HG02870 (cell line): Measurements from ENCODE around the gene TIMM17B.
A peak's percentile ranks its signal among the peaks of the same experiment; 100 is the strongest.
"Not testable (repeated sequence)": the region's sequence is repeated elsewhere in the genome, so short reads cannot be mapped to it uniquely, and the experiment has no call there.

Source experiments
- ATAC-seq: cut with Tn5 transposase; IDR thresholded peaks from one replicate; pipeline ENCODE4 v1.9.1; 2021; ENCODE audit warnings: mild to moderate bottlenecking, moderate library complexity; ENCODE audit not compliant: unreplicated experiment

Gene TIMM17B

DNA sequence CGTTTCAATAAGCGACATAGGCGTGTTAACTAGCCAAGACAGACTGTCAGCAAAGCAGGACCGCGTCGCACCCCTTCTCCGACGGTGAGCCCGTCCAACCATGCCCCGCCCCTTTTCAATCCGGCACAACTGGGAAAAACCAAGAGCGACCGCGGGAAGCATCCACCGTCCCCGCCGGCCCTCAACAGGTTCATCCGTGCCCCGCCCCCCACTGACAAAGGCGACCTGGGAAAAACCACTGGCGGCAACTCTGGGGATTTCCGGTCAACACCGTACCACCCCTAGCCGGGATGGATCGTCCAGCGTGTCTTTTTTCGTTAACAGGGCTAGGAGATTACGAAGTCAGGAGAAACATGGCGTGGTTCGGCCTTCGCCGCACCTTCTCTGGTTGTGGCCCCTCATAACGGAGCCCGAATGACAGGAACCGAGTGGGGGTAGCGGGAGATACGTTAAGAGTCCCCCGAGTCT lies 377 bp downstream of the TIMM17B start:
- peak; percentile 7 for ATAC-seq

DNA sequence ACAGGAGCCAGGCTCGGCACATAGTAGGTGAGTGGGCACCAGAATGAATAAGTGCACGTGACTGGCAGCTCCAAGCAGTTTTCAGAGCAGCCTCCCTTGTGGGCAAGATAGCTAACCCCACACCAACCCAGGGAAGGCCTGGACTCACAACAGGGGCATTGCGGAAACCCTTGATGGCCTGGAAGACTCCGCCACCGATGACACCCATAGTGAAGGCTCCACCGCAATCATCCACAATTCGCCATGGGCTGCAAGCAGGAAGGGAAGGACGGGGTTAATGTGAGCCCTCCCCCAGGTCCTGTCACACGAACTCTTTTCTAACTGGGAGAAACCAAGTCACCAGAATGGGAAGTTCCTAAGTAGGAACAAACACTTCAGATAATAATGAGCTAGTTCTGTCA lies 957 bp downstream of the TIMM17B start:
- ATAC-seq, result no peak

GRCh38 chrX:48894891-48895290 lies 2.7 kb downstream of the TIMM17B start:
- no peak for ATAC-seq

DNA sequence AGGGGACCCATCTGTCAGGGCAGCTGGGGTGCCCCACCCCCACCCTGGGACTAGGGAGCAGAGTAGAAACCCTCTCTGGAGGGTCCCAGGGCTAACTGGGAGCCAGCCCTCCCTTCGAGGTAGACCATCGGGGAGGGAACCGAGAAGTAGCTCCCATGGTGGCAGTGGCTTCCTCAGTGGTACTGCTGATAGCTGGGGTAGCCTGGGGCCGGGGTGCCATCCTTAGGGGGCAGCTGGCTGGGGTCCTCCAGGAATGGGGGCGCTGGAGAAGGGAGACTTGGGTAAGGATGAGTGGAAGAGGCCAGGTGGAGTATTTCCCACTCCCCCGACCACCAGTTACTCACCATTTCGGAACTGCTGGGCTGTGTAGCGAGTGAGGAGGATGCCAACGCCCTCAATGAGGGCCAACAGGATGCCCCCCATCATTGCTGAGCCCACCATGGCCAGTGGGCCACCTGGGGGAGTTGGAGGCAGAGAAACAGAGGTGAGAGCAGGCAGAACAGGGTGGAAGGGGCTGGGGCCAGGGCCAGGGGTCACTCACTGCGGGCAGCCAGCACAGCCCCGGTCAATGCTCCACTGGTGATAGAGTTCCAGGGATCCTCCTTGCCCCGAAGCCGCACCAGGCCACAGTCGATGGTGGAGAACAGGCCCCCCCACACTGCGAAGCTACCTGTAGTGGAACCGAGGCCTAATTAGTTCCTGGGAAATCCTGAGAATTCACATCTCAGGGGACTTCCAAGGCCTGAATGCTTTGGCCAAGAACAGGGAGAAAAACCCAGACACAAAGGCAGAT lies 3.8 kb downstream of the TIMM17B start:
- no peak for ATAC-seq

DNA sequence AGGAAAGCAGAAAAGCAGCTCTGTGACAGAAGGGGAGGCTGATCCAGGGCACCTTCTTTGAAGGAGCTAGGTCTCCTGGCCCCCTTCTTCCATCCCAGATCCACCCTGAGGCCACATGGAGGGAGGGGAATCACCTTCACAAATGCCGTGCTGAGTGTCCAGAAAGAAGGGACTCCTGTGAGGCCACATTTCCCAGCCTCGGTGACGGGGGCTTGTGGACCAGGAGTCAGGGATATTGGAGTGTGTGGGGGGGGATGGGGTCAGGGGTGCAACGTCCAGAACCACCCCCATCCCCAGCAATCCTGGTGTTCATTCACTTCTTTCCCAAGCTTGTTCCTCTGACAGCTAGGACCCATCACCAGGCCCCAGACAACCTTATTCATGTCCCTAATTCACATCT lies 4.7 kb downstream of the TIMM17B start:
- no peak for ATAC-seq

GRCh38 chrX:48891402-48892288 lies 5.9 kb downstream of the TIMM17B start:
- peak; percentile 83 for ATAC-seq

GRCh38 chrX:48890934-48891401 lies 6.6 kb downstream of the TIMM17B start:
- peak; percentile 33 for ATAC-seq

- ATAC-seq, result no peak
Observed at GRCh38 chrX:48890296-48890925, 7.2 kb downstream of the TIMM17B start.

- not testable (repeated sequence) for ATAC-seq
Observed at GRCh38 chrX:48886586-48886985, 11.0 kb downstream of the TIMM17B start.

GRCh38 chrX:48883729-48884128 lies 13.8 kb downstream of the TIMM17B start:
- ATAC-seq, result no peak

DNA sequence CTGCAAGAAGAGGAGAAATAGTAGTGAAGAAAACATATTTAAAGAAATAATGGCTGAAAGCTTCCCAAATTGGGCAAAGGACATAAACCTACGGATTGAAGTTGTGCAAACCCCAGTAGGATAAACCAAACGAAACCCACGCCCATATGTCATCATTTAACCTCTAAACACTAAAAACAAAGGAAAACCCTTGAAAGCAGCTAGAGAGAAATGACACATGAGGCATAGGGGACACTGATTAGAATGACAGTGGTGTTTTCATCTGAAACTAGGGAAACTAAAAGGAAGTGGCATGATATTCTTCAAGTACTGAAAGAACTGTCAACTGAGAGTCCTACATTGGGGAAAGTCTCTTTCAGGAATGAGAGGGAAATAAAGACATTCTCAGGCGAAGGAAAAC lies 20.6 kb downstream of the TIMM17B start:
- ATAC-seq, result not testable (repeated sequence)

GRCh38 chrX:48872017-48872416 lies 25.6 kb downstream of the TIMM17B start:
- not testable (repeated sequence) for ATAC-seq

DNA sequence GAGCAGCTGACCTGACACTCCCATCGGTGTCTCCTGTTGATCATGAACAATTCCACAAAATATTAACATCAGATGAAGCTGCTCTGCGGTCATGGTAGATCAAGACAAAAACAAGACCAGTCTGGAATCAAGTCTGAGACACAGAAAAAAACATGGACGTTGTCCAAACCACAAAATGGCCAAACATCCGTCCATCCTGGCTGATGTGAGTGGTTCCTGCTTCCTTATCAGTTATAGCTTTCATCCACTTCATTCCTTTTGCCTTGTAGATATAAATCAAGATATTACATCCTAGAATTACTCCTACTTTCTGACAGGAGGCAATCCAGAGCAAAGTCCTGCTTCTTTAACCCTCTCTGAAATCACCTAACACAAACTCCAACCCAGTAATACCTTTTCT lies 33.4 kb downstream of the TIMM17B start:
- no peak for ATAC-seq

DNA sequence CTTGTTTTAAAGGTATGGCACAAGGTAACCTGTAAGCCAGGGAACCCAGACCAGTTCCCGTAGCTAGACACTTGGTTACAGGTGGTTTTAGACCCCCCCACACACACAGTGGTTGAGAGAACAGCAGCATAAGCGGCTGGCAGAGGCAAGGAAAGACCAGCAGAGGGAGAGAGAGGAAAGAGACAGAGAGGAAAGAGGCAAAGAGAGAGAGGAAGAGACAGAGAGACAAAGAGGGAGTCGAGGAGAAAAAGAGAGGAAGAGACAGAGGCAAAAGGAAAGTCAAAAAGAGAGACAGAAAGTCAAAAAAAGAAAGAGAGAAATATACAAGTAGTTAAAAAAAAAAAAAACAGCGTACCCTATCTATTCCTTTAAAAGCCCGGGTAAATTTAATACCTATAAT lies 42.7 kb downstream of the TIMM17B start:
- no peak for ATAC-seq

DNA sequence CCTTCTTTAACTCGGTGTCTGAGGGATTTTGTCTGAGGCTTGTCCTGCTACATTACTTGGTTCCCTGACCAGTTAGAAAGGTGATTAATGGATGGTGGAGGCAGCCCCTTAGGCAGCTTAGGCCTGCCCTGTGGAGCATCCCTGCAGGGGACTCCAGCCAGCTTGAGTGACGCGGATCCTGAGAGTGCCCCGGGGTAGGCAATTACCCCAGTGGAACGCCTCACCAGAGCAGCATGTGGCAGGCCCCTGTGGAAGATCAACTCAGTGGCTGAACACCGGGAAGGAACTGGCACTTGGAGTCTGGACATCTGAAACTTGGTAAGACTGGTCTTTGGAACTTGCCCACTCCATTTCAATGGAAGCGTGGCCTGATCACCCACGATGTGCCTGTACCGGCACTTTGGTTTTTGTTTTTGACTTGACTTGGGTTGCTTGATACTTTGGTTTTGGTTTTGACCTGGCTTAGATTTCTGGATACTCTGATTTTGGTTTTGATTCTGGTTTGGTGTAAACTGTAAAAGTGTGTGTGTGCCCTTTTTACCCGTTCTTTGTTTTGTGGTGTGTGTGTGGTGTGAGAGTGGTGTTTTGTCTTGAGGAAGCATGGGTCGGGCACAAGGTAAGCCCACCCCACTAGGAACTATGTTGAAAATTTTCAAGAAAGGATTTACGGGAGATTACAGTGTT lies 43.3 kb downstream of the TIMM17B start:
- ATAC-seq, result not testable (repeated sequence)

DNA sequence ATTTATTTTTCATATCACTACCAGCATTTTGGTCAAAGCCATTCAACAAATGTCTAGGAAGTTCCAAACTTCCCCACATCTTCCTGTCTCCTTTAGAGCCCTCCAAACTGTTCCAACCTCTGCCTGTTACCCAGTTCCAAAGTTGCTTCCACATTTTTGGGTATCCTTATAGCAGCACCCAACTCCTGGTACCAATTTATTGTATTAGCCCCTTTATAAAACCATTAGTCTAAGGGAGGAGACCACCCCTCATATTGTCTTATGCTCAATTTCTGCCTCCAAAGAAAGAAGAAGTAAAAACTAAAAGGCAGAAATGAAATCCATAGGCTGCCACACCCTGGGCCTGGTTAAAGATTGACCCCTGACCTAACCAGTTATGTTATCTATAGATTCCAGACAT lies 44.1 kb downstream of the TIMM17B start:
- ATAC-seq, result not testable (repeated sequence)

DNA sequence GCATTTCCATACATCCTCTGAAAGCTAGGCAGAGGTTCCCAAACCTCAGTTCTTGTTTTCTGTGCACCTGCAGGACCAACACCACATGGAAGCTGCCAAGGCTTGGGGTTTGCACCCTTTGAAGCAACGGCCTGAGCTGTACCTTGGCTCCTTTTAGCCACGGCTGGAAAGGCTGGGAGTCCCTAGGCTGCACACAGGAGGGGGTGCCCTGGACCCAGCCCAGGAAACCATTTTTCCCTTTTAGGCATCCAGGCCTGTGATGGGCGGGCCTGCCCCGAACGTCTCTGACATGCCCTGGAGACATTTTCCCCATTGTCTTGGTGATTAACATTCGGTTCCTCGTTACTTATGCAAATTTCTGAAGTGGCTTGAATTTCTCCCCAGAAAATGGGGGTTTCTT lies 44.7 kb downstream of the TIMM17B start:
- no peak for ATAC-seq

DNA sequence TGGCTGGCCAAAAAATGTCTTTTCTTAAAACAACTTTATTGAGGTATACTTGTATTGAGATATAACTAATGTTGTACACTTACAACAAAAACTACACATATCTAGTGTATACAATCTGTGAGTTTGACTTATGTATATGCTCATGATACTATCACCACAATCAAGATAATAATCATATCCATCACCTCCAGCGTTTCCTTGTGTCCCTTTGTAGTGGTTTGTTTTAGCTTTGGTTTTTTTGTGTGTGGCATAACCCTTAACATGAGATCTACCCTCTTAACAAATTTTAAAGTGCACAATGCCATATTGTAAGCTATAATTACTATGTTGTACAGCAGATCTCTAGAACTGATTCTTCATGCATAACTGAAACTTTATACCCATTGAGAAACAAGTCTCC lies 48.7 kb downstream of the TIMM17B start:
- ATAC-seq, result no peak
